ENCODE results near the gene GDF10.

Gene GDF10

GRCh38 chr10:47332946-47333345, 32.9 kb downstream of the GDF10 start:
- DNase-seq: no peak

GRCh38 chr10:47333532-47333931, 33.5 kb downstream of the GDF10 start:
- DNase-seq: no peak

GRCh38 chr10:47334466-47335295, 34.7 kb downstream of the GDF10 start:
- no peak for DNase-seq

- DNase-seq: no peak
These were observed 35.9 kb downstream of the GDF10 start for GRCh38 chr10:47335906-47336305.

- no peak for DNase-seq
These were observed 36.6 kb downstream of the GDF10 start for GRCh38 chr10:47336387-47337134.

- DNase-seq: no peak
These were observed 37.3 kb downstream of the GDF10 start for GRCh38 chr10:47337310-47337709.

- DNase-seq: no peak
These were observed 39.3 kb downstream of the GDF10 start for GRCh38 chr10:47339186-47339735.

- no peak for DNase-seq
These were observed 40.0 kb downstream of the GDF10 start for GRCh38 chr10:47339759-47340607.

- peak in 14 of 56 donors; percentile 4 to 68 (median 22) for DNase-seq
These were observed 40.7 kb downstream of the GDF10 start for GRCh38 chr10:47340608-47341170.

GRCh38 chr10:47344996-47345870, 45.2 kb downstream of the GDF10 start:
- DNase-seq: no peak

GRCh38 chr10:47346581-47347302, 46.7 kb downstream of the GDF10 start:
- no peak for DNase-seq

- DNase-seq: no peak
These were observed 47.3 kb downstream of the GDF10 start for GRCh38 chr10:47347303-47347675.

GRCh38 chr10:47348138-47348651, 48.2 kb downstream of the GDF10 start, which contains the start of gene RBP3:
Gene RBP3 (plus strand): TSS chr10:47348363. CDS start chr10:47348485, 122 bp downstream.
- DNase-seq: no peak

- DNase-seq: no peak
These were observed 48.9 kb downstream of the GDF10 start for GRCh38 chr10:47348661-47349470.

- no peak for DNase-seq
These were observed 49.5 kb downstream of the GDF10 start for GRCh38 chr10:47349516-47349915.

- DNase-seq: no peak
These were observed 50.0 kb downstream of the GDF10 start for GRCh38 chr10:47349941-47350371.

- no peak for DNase-seq
These were observed 51.0 kb downstream of the GDF10 start for GRCh38 chr10:47350671-47351640.

All from amygdala (tissue), 56 donors.